ENCODE data around the gene PLD1. TPM values are rescaled to one million over a fixed set of nuclear protein-coding genes. Genes with fewer than 3 reads are reported as not detected.

The PLD1 gene
- total RNA-seq, 2 experiments from 2014 or later = 0.22 to 1.0 TPM

- ATAC-seq (ENCODE audit: poor library complexity) = no peak
- POLR2A ChIA-PET = no interaction called here
- H3K36me3 ChIP-seq (ENCODE audit: insufficient read depth, low read length) = no peaks in the 10 kb centered on the region
These were observed 122.3 kb downstream of the PLD1 start for GRCh38 chr3:171688002-171688401.

DNA sequence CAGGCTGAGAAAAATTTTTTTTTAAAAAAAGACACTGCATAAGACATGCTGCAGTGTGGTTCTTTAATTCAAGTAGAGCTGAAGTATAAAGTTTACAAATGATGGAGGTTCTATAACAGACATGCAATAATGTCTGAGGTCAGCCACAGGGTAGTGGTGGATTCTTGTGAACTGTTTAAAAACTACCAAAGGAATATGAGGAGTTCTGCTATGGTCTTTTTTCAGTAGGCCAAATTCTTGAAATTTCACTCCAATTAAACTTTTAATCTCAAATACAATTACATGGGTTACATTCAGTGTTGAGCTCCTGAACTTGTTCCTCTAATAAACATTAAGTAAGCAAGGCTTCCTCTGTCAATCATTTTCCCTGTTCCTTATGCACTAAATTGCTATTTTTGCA lies 122.7 kb downstream of the PLD1 start:
- ATAC-seq (ENCODE audit: poor library complexity) (no peak), DNase-seq (no peak)
- intact Hi-C loops (cut with DNase I, micrococcal nuclease) = no loop called here
- ChIA-PET POLR2A (no interaction called here), CTCF (no interaction called here)
- Histone ChIP-seq H3K4me1 (ENCODE audit: insufficient read depth, low read length) (no peaks in the 10 kb centered on the region), H3K27me3 (ENCODE audit: control insufficient read depth in 1 of 2, insufficient read depth in 2 of 2, low read length in 2 of 2) (no peaks in the 10 kb centered on the region), H3K9me3 (ENCODE audit: control insufficient read depth in 1 of 2, insufficient read depth in 1 of 2, low read length in 2 of 2) (no peaks in the 10 kb centered on the region), H3K36me3 (ENCODE audit: insufficient read depth, low read length) (no peaks in the 10 kb centered on the region), H3K4me3 (ENCODE audit: low read length) (no peak overlapping the region), H3K27ac (ENCODE audit: low read depth in 1 of 2, low read length in 2 of 2) (no peak overlapping the region)
- Mint-ChIP-seq H3K27ac (no peak overlapping the region), H3K9me3 (no peaks in the 10 kb centered on the region), H3K36me3 (ENCODE audit: low read depth) (no peaks in the 10 kb centered on the region), H3K4me3 (no peak overlapping the region), H3K4me1 (ENCODE audit: low read depth) (no peaks in the 10 kb centered on the region), H3K27me3 (peaks cover 5% of the 10 kb centered on the region)
- TF ChIP-seq CTCF (IDR thresholded peaks at IDR 0.05) = no peak

More at GRCh38 chr3:171688002-171688401, 122.3 kb downstream of the PLD1 start:
- no peak overlapping the region for H3K27ac Mint-ChIP-seq
- DNase-seq = no peak
- Histone ChIP-seq H3K27ac (ENCODE audit: low read depth in 1 of 2, low read length in 2 of 2) (no peak overlapping the region), H3K4me3 (ENCODE audit: low read length) (no peak overlapping the region), H3K27me3 (ENCODE audit: control insufficient read depth in 1 of 2, insufficient read depth in 2 of 2, low read length in 2 of 2) (no peaks in the 10 kb centered on the region), H3K4me1 (ENCODE audit: insufficient read depth, low read length) (no peaks in the 10 kb centered on the region), H3K9me3 (ENCODE audit: control insufficient read depth in 1 of 2, insufficient read depth in 1 of 2, low read length in 2 of 2) (no peaks in the 10 kb centered on the region)
- no peak for TF ChIP-seq CTCF (IDR thresholded peaks at IDR 0.05)
- H3K9me3 Mint-ChIP-seq = no peaks in the 10 kb centered on the region
- no peak overlapping the region for H3K4me3 Mint-ChIP-seq
- H3K27me3 Mint-ChIP-seq = peaks cover 5% of the 10 kb centered on the region
- intact Hi-C loops (cut with DNase I, micrococcal nuclease) = no loop called here
- CTCF ChIA-PET = no interaction called here
- no peaks in the 10 kb centered on the region for H3K36me3 Mint-ChIP-seq (ENCODE audit: low read depth)
- no peaks in the 10 kb centered on the region for H3K4me1 Mint-ChIP-seq (ENCODE audit: low read depth)

DNA sequence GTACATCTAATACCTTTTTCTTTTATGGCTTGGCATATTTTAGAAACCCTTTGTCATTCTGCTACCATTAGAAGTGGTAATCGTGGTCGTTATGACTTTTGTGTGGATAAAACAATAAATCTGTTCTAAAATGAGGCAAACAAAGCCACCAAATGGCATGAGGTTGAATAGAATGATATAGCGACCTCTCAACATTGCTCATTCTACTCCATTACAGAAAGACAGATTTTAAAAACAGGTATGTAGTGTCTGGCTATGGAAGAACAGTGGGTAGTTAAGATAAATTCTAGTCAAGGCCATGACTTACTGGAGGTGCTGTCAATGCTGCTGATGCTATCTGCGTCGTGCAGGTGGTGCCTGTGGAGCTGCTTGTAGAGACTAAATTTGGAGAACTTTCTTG lies 123.2 kb downstream of the PLD1 start:
- CTCF ChIA-PET = no interaction called here
- no peak overlapping the region for H3K27ac ChIP-seq (ENCODE audit: low read depth in 1 of 2, low read length in 2 of 2)

More for the DNA sequence above, 123.2 kb downstream of the PLD1 start:
- no peak overlapping the region for H3K4me3 Mint-ChIP-seq
- no peaks in the 10 kb centered on the region for H3K27me3 ChIP-seq (ENCODE audit: control insufficient read depth in 1 of 2, insufficient read depth in 2 of 2, low read length in 2 of 2)
- ATAC-seq (ENCODE audit: poor library complexity) (no peak), DNase-seq (no peak)
- H3K36me3 Mint-ChIP-seq (ENCODE audit: low read depth) = no peaks in the 10 kb centered on the region
- H3K36me3 ChIP-seq (ENCODE audit: insufficient read depth, low read length) = no peaks in the 10 kb centered on the region
- H3K4me1 ChIP-seq (ENCODE audit: insufficient read depth, low read length) = no peaks in the 10 kb centered on the region
- no peak for TF ChIP-seq CTCF (IDR thresholded peaks at IDR 0.05)
- H3K4me3 ChIP-seq (ENCODE audit: low read length) = no peak overlapping the region
- H3K27ac Mint-ChIP-seq = no peak overlapping the region
- H3K27me3 Mint-ChIP-seq = peaks cover under 1% of the 10 kb centered on the region
- no peaks in the 10 kb centered on the region for H3K4me1 Mint-ChIP-seq (ENCODE audit: low read depth)
- intact Hi-C loops (cut with DNase I, micrococcal nuclease) = no loop called here
- POLR2A ChIA-PET = no interaction called here
- H3K9me3 ChIP-seq (ENCODE audit: control insufficient read depth in 1 of 2, insufficient read depth in 1 of 2, low read length in 2 of 2) = no peaks in the 10 kb centered on the region
- no peaks in the 10 kb centered on the region for H3K9me3 Mint-ChIP-seq

All from CD4-positive, alpha-beta T cell (primary cell).